HG03354 (cell line): ENCODE results near the gene RASAL2.
"Not testable (repeated sequence)": the region's sequence is repeated elsewhere in the genome, so short reads cannot be mapped to it uniquely, and the experiment has no call there.

Source experiments
- ATAC-seq: cut with Tn5 transposase; IDR thresholded peaks from one replicate; pipeline ENCODE4 v1.9.1; 2021; ENCODE audit warnings: mild to moderate bottlenecking; ENCODE audit not compliant: unreplicated experiment, poor library complexity, severe bottlenecking

Gene RASAL2

DNA sequence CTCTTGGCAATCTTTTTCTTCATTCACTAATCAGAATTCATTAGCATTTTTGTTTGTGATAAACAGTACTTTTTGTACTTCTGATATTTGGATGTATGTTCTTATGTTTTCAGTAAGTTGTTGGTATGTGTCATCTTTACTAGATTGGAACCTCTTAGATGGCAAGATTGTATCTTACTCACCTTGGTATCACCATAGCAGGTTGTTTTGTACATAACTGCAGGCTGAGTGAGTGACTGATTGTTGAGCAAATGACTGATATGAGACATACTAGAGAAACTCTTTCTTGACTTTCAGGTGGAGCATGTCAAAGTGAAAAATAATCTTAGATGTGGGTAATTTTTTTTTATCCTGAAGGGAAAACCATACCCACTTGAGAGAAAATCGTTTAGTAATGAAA is 229.2 kb downstream of the RASAL2 start:
- ATAC-seq: no peak

DNA sequence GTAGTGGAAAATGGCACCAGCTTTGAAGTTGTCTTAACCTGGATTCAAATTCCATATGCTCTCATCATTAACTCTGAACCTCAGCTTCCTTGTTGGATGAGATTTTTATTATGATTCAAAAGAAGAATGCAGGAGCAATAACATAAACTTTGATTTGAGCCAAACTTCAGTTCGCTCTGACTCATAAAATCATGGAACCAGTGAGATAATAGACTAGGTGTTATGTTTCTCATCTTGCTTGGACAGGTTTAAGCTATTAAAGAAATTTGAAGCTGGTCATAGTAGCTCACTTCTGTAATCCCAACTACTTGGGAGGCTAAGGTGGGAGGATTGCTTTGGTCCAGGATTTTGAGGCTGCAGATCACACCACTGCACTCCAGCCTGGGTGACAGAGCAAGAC is 230.1 kb downstream of the RASAL2 start:
- ATAC-seq: no peak

DNA sequence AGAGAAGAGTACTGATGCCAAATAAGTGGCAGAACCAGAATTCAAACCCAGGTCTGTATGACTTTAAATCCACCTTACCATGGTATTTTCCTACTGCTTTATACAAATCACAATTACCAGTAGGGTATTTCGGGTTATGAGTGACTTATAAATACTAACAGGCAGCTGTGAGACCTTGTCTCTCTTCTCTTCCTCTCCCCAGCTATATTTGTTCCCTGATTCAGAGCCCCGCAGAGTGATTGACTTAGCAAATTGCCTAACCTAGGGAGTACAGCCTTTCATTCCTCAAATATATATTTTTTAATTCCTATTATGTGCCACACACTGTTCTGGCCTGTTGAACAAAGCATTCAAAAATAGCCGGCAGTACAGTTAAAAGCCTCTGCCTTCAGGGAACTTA is 234.8 kb downstream of the RASAL2 start:
- ATAC-seq: no peak

- ATAC-seq: no peak
Measured at GRCh38 chr1:178330153-178330552, 236.2 kb downstream of the RASAL2 start.

DNA sequence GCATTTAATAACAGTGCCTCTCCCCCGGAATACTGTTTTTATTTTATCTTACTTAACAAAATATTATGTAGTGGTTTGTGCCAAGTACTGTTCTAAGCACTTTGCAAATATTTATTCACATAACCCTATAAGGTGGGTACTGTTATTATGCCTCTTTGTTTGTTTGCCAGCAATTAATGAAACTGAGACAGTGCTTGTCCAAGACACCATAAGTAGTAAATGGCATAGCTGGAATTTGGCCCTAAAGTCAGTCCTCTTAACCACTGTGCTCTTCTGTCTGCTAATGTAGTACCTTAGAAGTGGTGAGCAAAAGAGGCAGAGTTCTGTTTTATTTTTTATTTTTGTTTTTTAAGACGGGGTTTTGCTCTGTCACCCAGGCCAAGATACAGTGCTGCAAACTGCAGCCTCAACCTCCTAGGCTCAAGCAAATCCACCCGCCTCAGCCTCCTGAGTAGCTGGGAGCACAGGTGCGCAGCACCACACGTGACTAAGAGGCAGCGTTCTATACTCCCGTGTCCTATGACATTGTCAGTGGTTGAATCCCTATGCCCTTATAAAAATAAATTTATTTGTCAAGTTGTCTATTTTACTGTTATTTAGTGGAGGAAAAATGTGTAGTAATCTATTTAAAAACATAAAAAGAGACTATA is 237.1 kb downstream of the RASAL2 start:
- no peak for ATAC-seq

DNA sequence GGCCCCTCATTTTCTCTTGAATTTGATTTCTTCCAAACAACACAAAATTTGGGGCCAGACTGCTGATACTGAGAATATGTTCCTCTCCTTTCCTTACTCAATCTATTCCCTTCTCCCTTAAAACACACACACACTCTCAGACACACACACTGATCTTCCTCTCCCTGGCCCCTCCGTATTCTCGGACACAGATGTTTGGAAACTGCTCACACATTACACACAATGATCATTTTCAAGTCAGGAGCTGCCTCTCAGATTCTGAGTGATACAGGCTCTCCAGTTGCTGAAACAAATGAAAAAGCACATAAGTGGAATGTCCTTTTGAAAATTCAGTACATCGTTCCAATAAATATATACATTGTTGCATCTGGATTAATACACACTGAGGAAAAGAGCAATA is 241.5 kb downstream of the RASAL2 start:
- ATAC-seq: no peak

- no peak for ATAC-seq
Measured at GRCh38 chr1:178337091-178337706, 243.3 kb downstream of the RASAL2 start.

GRCh38 chr1:178339834-178340233 is 245.9 kb downstream of the RASAL2 start:
- no peak for ATAC-seq

GRCh38 chr1:178341261-178341956 is 247.5 kb downstream of the RASAL2 start:
- no peak for ATAC-seq

GRCh38 chr1:178342745-178343144 is 248.8 kb downstream of the RASAL2 start:
- no peak for ATAC-seq

GRCh38 chr1:178344513-178345091 is 250.7 kb downstream of the RASAL2 start:
- peak; percentile 68 for ATAC-seq

DNA sequence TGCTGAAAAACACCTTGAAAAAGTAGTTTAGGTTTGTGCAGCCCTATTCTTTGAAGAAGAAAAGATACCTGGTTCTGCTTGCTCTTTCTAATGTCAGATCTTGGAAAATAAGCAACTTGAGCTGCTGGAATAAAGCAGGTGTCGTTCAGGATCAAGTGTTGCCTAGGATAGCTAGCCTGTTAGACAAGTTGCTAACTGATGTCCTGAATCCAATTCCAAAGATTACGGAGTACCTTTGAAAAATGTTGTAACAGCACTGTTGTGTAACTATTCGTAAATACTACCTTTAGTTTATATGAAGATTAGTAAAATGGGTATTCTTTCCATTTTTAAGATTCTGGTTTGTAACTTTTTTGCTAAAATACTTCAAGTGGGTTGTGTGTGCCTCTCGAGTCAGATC is 251.3 kb downstream of the RASAL2 start:
- ATAC-seq: no peak

DNA sequence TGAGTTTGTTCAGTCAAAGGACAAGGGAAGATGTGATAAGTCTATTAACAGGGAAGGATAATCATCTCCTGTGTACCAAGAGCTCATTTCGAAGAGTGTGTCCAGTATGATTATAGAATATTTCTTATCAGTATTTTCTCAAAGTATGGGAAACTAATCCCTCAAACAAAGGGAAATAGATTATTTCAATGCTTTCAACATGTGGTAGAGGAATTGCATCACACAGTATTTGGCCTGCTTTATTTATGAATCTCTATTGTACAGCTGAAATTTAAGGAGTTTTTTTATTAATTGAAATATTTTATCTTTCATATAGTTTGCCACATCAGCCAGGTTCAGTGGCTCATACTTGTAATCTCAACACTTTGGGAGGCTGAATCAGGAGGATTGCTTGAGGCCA is 251.9 kb downstream of the RASAL2 start:
- no peak for ATAC-seq

- ATAC-seq: no peak
Measured at GRCh38 chr1:178349801-178350200, 255.9 kb downstream of the RASAL2 start.

GRCh38 chr1:178351911-178352310 is 258.0 kb downstream of the RASAL2 start:
- not testable (repeated sequence) for ATAC-seq

GRCh38 chr1:178352790-178353416 is 259.0 kb downstream of the RASAL2 start:
- no peak for ATAC-seq

DNA sequence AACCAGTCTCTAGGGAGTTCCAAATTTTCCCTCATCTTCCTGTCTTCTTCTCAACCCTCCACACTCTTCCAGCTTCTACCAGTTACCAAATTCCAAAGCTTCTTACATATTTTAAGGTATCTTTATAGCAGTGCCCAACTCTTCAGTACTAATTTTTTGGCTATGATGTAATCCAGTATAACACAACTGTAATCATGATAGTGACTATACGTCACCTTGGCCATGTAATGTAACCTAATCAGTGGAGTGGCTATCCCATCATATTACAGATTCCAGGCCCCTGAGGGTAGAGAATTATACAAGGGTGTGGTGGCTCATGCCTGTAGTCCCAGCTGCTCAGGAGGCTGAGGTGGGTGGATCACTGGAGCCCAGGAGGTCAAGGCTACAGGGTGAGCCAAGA is 259.6 kb downstream of the RASAL2 start:
- ATAC-seq: no peak

GRCh38 chr1:178354816-178355215 is 260.9 kb downstream of the RASAL2 start:
- ATAC-seq: no peak

DNA sequence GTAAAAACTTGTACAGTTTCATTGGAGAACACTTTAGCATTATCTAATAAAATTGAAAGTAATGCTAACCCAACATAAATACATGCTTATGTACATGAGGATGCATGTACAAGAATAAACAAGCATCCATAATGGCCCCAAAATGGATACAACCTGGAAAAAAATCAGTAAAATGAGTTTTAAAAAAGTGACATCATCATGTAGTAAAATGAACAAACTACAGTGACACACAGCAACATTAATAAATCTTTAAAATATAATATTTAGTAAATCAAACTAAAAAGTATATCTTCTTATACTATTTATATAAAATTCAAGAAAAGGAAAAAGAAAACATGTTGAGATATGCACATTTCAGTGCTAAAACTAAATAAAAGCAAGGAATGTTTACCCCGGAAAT is 262.4 kb downstream of the RASAL2 start:
- no peak for ATAC-seq

DNA sequence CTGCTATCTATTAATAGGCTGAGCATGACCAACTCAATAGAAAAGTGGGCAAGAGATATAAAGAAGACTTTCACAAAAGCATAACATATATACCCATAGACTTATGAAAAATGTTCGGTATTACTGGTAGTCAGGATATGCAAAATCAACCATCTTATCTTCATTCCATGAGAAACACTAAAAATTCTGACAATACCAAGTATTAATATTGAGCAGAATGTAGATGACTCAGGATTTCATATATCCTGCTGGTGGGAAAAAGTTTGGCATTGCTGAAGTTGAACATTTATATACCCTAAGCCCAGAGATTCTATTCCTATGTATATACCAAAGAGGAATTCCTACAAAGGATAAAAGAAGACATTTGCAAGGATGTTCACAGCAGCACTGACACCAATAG is 264.6 kb downstream of the RASAL2 start:
- no peak for ATAC-seq
